GM23338 (cell line): ENCODE measurements around the gene XPNPEP1.

Source experiments
- CTCF ChIP-seq, 2 experiments: fragments of 200-600 bp in 1 of 2; sonication (generic) in 1 of 2; conservative IDR thresholded peaks; 2 replicates each; pipeline versions ENCODE4 v1.5.1 to v1.6.1; 2016 to 2017; ENCODE audit warnings: antibody characterized with exemption in 2 of 2, low read depth in 2 of 2, mild to moderate bottlenecking in 2 of 2, moderate library complexity in 1 of 2
- POLR2AphosphoS5 ChIP-seq: IDR thresholded peaks from 2 replicates; pipeline ENCODE4 v1.6.1; 2016; ENCODE audit warnings: antibody characterized with exemption, low read depth

- TF ChIP-seq POLR2AphosphoS5 (no peak), CTCF (conservative IDR thresholded peaks at IDR 0.05; ENCODE audit: low read depth in 2 of 2) (peak; percentile 88 to 97)
Observed at GRCh38 chr10:109956454-109957091, 33.3 kb upstream of the XPNPEP1 start.
